ENCODE data around the gene ZNF609.

ZNF609 gene

DNA sequence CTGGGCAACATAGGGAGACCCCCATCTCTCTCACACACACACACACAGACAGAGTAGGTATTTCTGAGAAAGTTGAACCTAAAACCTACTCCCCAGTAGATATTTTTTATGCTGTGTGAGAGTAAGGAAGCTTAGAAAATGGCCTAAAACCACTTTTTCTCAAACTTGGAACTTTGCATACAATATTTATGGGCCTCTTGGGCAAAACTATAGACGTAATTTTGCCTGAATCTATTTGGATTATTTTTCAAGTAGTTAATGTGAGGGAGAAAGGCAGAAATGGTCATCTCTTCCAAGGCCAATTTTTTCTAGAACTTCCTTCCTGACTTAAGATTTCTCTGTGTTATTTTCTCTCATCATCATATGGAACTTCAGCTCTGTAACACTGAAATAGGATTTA lies 81.7 kb downstream of the ZNF609 start:
- TF ChIP-seq CSDC2 (CRISPR knock-in tag; IDR thresholded peaks at IDR 0.05) (no peak), ZNF565 (CRISPR knock-in tag; conservative IDR thresholded peaks at IDR 0.05; ENCODE audit: low read depth) (no peak), TCF4 (CRISPR knock-in tag; IDR thresholded peaks at IDR 0.05; ENCODE audit: borderline replicate concordance) (no peak), SNAI2 (CRISPR knock-in tag; IDR thresholded peaks at IDR 0.05) (no peak)
- ATAC-seq, result no peak

DNA sequence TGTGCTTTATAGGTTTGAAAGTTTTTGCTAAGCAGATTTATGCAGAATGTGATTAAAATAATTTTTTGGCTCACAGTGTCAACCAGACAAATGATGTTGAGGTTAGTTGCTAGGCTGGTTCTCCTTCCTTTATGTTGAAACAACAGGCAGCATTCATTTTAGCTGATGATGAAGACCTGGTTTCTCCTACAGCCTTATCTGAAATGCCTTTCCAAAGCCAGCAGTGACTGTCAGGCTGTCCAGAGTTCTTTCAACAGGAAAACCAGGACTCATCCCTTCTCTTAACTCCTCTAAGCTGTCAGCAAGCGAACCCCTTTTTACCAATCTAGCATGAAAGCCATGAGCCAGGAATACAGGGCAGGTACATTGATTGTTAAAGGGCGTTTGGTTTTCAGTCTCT lies 84.1 kb downstream of the ZNF609 start:
- TF ChIP-seq ZC3H10 (CRISPR knock-in tag; IDR thresholded peaks at IDR 0.05), result no peak
- no peak for TF ChIP-seq PPARA (CRISPR knock-in tag; IDR thresholded peaks at IDR 0.05; ENCODE audit: borderline replicate concordance)
- no peak for TF ChIP-seq ARNTL (CRISPR knock-in tag; IDR thresholded peaks at IDR 0.05; ENCODE audit: borderline replicate concordance, low read depth)
- TF ChIP-seq, protein P1, sequence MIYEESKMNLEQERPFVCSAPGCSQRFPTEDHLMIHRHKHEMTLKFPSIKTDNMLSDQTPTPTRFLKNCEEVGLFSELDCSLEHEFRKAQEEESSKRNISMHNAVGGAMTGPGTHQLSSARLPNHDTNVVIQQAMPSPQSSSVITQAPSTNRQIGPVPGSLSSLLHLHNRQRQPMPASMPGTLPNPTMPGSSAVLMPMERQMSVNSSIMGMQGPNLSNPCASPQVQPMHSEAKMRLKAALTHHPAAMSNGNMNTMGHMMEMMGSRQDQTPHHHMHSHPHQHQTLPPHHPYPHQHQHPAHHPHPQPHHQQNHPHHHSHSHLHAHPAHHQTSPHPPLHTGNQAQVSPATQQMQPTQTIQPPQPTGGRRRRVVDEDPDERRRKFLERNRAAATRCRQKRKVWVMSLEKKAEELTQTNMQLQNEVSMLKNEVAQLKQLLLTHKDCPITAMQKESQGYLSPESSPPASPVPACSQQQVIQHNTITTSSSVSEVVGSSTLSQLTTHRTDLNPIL (CRISPR knock-in tag; IDR thresholded peaks at IDR 0.05; ENCODE audit: low read depth), result no peak
- TF ChIP-seq, protein P2, sequence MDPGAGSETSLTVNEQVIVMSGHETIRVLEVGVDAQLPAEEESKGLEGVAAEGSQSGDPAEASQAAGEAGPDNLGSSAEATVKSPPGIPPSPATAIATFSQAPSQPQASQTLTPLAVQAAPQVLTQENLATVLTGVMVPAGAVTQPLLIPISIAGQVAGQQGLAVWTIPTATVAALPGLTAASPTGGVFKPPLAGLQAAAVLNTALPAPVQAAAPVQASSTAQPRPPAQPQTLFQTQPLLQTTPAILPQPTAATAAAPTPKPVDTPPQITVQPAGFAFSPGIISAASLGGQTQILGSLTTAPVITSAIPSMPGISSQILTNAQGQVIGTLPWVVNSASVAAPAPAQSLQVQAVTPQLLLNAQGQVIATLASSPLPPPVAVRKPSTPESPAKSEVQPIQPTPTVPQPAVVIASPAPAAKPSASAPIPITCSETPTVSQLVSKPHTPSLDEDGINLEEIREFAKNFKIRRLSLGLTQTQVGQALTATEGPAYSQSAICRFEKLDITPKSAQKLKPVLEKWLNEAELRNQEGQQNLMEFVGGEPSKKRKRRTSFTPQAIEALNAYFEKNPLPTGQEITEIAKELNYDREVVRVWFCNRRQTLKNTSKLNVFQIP (CRISPR knock-in tag; IDR thresholded peaks at IDR 0.05; ENCODE audit: borderline replicate concordance, low read depth), result no peak
- no peak for TF ChIP-seq SNAI2 (CRISPR knock-in tag; IDR thresholded peaks at IDR 0.05)
- TF ChIP-seq, protein P3, sequence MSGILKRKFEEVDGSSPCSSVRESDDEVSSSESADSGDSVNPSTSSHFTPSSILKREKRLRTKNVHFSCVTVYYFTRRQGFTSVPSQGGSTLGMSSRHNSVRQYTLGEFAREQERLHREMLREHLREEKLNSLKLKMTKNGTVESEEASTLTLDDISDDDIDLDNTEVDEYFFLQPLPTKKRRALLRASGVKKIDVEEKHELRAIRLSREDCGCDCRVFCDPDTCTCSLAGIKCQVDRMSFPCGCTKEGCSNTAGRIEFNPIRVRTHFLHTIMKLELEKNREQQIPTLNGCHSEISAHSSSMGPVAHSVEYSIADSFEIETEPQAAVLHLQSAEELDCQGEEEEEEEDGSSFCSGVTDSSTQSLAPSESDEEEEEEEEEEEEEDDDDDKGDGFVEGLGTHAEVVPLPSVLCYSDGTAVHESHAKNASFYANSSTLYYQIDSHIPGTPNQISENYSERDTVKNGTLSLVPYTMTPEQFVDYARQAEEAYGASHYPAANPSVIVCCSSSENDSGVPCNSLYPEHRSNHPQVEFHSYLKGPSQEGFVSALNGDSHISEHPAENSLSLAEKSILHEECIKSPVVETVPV (CRISPR knock-in tag; IDR thresholded peaks at IDR 0.05), result no peak
- TF ChIP-seq ZFP30 (CRISPR knock-in tag; IDR thresholded peaks at IDR 0.05), result no peak
- no peak for TF ChIP-seq TCF4 (CRISPR knock-in tag; IDR thresholded peaks at IDR 0.05; ENCODE audit: borderline replicate concordance)
- TF ChIP-seq ESRRG (CRISPR knock-in tag; IDR thresholded peaks at IDR 0.05), result no peak
- no peak for TF ChIP-seq TOX (CRISPR knock-in tag; IDR thresholded peaks at IDR 0.05; ENCODE audit: borderline replicate concordance)
- ATAC-seq, result no peak

DNA sequence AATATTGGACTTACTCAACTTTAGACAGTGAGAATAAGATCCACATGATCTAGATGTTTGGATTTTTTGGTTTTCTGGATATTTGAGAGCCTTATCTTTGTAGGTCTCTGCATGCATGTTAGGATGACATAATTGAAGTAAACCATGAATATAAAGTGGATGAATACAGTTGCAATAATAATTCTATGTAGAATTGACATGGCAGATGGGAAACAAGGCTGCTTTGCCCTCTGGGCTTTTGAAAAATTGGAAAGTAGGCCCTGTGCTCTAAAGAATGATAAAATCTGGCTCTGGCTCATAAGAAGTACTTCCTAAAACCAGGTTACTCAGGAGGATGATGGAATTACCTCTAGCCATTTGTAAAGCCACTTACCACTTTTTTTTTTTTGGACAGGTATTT lies 86.9 kb downstream of the ZNF609 start:
- no peak for ATAC-seq
- TF ChIP-seq ZNF70 (CRISPR knock-in tag; IDR thresholded peaks at IDR 0.05) (no peak), ZC3H10 (CRISPR knock-in tag; IDR thresholded peaks at IDR 0.05) (no peak)
- TF ChIP-seq, protein P4, sequence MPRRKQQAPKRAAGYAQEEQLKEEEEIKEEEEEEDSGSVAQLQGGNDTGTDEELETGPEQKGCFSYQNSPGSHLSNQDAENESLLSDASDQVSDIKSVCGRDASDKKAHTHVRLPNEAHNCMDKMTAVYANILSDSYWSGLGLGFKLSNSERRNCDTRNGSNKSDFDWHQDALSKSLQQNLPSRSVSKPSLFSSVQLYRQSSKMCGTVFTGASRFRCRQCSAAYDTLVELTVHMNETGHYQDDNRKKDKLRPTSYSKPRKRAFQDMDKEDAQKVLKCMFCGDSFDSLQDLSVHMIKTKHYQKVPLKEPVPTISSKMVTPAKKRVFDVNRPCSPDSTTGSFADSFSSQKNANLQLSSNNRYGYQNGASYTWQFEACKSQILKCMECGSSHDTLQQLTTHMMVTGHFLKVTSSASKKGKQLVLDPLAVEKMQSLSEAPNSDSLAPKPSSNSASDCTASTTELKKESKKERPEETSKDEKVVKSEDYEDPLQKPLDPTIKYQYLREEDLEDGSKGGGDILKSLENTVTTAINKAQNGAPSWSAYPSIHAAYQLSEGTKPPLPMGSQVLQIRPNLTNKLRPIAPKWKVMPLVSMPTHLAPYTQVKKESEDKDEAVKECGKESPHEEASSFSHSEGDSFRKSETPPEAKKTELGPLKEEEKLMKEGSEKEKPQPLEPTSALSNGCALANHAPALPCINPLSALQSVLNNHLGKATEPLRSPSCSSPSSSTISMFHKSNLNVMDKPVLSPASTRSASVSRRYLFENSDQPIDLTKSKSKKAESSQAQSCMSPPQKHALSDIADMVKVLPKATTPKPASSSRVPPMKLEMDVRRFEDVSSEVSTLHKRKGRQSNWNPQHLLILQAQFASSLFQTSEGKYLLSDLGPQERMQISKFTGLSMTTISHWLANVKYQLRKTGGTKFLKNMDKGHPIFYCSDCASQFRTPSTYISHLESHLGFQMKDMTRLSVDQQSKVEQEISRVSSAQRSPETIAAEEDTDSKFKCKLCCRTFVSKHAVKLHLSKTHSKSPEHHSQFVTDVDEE (CRISPR knock-in tag; IDR thresholded peaks at IDR 0.05), result no peak

DNA sequence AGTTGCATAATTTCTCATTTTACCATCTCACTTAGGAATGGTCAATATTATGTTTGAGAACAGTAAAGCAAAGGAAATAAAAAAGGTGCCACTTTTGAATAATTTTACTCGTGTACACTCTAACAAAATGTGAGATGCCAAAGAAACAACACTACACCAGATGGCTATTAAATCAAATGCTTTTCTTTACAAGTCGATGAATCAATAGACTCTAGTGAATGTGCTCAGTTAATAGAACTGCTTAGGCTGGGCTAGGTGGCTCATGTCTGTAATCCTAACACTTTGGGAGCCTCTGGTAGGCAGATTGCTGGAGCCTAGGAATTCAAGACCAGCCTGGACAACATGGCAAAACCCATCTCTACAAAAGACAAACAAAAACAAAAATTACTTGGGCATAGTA lies 87.9 kb downstream of the ZNF609 start:
- TF ChIP-seq ZNF565 (CRISPR knock-in tag; conservative IDR thresholded peaks at IDR 0.05; ENCODE audit: low read depth), result no peak
- no peak for TF ChIP-seq ZFP3 (CRISPR knock-in tag; IDR thresholded peaks at IDR 0.05)
- TF ChIP-seq GLIS3 (CRISPR knock-in tag; IDR thresholded peaks at IDR 0.05), result no peak
- TF ChIP-seq TOX (CRISPR knock-in tag; IDR thresholded peaks at IDR 0.05; ENCODE audit: borderline replicate concordance), result no peak
- no peak for TF ChIP-seq SNAI2 (CRISPR knock-in tag; IDR thresholded peaks at IDR 0.05)
- no peak for TF ChIP-seq OSR1 (CRISPR knock-in tag; IDR thresholded peaks at IDR 0.05)
- no peak for TF ChIP-seq ZFP30 (CRISPR knock-in tag; IDR thresholded peaks at IDR 0.05)
- TF ChIP-seq PPARA (CRISPR knock-in tag; IDR thresholded peaks at IDR 0.05; ENCODE audit: borderline replicate concordance), result no peak
- TF ChIP-seq, protein P3 (CRISPR knock-in tag; IDR thresholded peaks at IDR 0.05), result no peak
- no peak for TF ChIP-seq ZNF8 (CRISPR knock-in tag; IDR thresholded peaks at IDR 0.05)
- no peak for TF ChIP-seq CSDC2 (CRISPR knock-in tag; IDR thresholded peaks at IDR 0.05)
- TF ChIP-seq, protein P5, sequence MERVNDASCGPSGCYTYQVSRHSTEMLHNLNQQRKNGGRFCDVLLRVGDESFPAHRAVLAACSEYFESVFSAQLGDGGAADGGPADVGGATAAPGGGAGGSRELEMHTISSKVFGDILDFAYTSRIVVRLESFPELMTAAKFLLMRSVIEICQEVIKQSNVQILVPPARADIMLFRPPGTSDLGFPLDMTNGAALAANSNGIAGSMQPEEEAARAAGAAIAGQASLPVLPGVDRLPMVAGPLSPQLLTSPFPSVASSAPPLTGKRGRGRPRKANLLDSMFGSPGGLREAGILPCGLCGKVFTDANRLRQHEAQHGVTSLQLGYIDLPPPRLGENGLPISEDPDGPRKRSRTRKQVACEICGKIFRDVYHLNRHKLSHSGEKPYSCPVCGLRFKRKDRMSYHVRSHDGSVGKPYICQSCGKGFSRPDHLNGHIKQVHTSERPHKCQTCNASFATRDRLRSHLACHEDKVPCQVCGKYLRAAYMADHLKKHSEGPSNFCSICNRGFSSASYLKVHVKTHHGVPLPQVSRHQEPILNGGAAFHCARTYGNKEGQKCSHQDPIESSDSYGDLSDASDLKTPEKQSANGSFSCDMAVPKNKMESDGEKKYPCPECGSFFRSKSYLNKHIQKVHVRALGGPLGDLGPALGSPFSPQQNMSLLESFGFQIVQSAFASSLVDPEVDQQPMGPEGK (CRISPR knock-in tag; IDR thresholded peaks at IDR 0.05; ENCODE audit: borderline replicate concordance), result no peak
- no peak for TF ChIP-seq RARB (CRISPR knock-in tag; IDR thresholded peaks at IDR 0.05)
- no peak for TF ChIP-seq TCF4 (CRISPR knock-in tag; IDR thresholded peaks at IDR 0.05; ENCODE audit: borderline replicate concordance)
- no peak for TF ChIP-seq ZNF70 (CRISPR knock-in tag; IDR thresholded peaks at IDR 0.05)
- no peak for TF ChIP-seq ISL1 (CRISPR knock-in tag; IDR thresholded peaks at IDR 0.05)
- no peak for ATAC-seq

All from SK-N-SH treated with all-trans-retinoic acid at 6 μM for 48 hours (cell line).